ENCODE results near the gene NTSR1. TPM values are rescaled to one million over a fixed set of nuclear protein-coding genes. Genes with fewer than 3 reads are reported as not detected.

NTSR1 gene
- total and polyA plus RNA-seq, 2 donors: 0.09 to 0.14 TPM

DNA sequence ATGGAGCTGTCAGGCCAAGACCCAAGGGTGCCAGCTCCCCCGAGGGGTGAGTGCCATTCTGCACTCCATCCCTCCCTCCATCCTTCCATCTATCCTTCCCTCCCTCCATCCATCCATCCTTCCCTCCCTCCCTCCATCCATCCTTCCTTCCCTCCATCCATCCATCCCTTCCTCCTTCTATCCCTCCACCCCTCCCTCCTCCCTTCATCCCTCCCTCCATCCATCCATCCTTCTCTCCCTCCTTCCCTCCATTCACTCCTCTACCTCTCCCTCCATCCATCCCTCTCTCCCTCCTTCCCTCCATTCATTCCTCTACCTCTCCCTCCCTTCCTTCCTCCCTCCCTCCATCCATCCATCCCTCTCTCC is 46.3 kb downstream of the NTSR1 start:
- no peak overlapping the region for H3K27ac ChIP-seq (ENCODE audit: low read depth in 1 of 2, low read length in 1 of 2)
- no peak for DNase-seq (ENCODE audit: low read depth in 6 of 9, low spot score in 9 of 9)
- WGBS: 100% methylated on average over 1 of the region's 1 CpG
- H3K9me3 ChIP-seq (ENCODE audit: control insufficient read depth in 2 of 2, insufficient read depth in 1 of 2, low read length in 1 of 2): no peaks in the 10 kb centered on the region
- peaks cover 8 to 31% of the 10 kb centered on the region in 2 donors for H3K27me3 ChIP-seq (ENCODE audit: control insufficient read depth in 2 of 2, insufficient read depth in 1 of 2, low read length in 1 of 2)
- H3K4me1 ChIP-seq (ENCODE audit: control insufficient read depth in 2 of 2, insufficient read depth in 2 of 2, low read length in 2 of 2): peaks cover 0 to 2% of the 10 kb centered on the region in 2 donors
- H3K36me3 ChIP-seq (ENCODE audit: control insufficient read depth in 2 of 2, insufficient read depth in 2 of 2, low read length in 1 of 2): no peaks in the 10 kb centered on the region
- H3K4me3 ChIP-seq (ENCODE audit: low read length in 2 of 2): no peak overlapping the region

DNA sequence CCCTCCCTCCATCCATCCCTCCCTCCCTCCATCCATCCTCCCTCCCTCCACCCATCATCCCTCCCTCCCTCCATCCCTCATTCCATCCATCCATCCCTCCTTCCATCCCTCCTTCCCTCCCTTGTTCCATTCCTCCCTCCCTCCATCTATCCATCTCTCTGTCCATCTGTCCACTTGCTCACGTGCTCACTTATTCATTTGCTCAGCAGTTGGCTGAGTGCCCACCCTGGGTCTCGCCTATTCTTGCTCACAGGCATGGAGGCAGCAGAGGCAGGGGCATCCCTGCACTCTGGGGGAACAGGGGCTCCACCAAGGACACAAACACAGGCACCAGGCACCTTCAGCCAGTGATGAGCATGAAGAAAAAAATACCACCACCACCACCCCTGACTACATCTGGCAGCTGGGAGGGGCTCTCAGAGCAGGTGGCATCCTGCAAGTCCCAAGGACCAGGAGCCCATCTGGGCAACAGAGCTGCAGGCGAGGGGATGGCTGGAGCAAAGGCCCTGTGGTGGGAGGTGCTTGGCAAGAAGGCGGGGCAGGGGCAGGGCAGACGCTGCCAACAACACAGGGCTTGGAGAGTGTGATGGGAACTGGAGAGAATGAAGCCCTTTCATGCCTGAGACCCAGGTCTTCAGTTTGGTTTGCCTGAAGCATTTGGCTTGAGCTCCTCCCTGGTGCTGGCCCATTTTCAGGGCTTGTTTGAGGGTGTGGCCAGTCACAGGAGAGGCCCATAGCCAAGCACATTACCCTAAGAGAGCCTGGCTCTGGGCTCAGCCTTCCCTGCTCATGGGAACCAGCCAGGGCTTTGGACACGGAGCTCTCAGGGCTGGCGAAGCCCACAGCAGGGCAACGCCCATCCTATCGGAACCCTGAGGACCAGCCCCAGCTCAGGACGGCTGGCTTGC is 47.4 kb downstream of the NTSR1 start:
- DNase-seq (ENCODE audit: low read depth in 6 of 9, low spot score in 9 of 9): no peak
- Histone ChIP-seq H3K4me1 (ENCODE audit: control insufficient read depth in 2 of 2, insufficient read depth in 2 of 2, low read length in 2 of 2) (peaks cover 0 to 2% of the 10 kb centered on the region in 2 donors), H3K27me3 (ENCODE audit: control insufficient read depth in 2 of 2, insufficient read depth in 1 of 2, low read length in 1 of 2) (peaks cover 8 to 31% of the 10 kb centered on the region in 2 donors), H3K36me3 (ENCODE audit: control insufficient read depth in 2 of 2, insufficient read depth in 2 of 2, low read length in 1 of 2) (no peaks in the 10 kb centered on the region), H3K27ac (ENCODE audit: low read depth in 1 of 2, low read length in 1 of 2) (no peak overlapping the region), H3K4me3 (ENCODE audit: low read length in 2 of 2) (no peak overlapping the region), H3K9me3 (ENCODE audit: control insufficient read depth in 2 of 2, insufficient read depth in 1 of 2, low read length in 1 of 2) (no peaks in the 10 kb centered on the region)
- 74% methylated on average over 10 of the region's 10 CpGs for WGBS

DNA sequence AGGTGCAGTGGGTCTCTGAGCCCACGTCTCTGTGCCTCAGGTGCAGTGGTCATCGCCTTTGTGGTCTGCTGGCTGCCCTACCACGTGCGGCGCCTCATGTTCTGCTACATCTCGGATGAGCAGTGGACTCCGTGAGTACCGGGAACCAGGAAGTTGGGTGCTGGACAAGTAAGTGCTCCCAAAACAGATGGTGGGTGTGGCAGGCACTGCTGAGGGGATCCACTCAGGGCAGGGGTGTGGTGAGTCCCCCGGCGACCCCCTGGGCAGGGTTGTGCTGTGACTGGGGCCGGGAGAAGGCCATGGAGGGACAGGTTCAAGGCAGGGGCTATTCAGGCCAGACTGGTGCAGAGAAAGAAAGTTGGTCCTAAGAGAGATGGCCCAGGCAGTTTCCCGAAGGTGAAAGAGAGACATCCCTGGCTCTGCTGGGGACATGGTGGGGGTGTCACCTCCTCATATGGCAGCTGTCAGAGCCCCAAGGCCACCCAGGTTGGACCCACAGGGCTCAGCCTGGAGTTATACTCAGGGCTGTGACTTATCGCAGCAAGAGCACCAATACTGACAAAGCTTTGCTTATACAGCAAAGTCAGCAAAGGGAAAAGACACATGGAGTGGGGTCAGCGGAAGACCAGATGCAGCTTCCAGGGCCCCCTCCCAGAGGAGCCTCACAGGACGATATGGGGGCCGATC is 49.7 kb downstream of the NTSR1 start:
- DNase-seq (ENCODE audit: low read depth in 6 of 9, low spot score in 9 of 9): no peak
- whole genome bisulfite sequencing: 92% methylated on average over 16 of the region's 16 CpGs
- Histone ChIP-seq H3K4me1 (ENCODE audit: control insufficient read depth in 2 of 2, insufficient read depth in 2 of 2, low read length in 2 of 2) (no peaks in the 10 kb centered on the region), H3K27me3 (ENCODE audit: control insufficient read depth in 2 of 2, insufficient read depth in 1 of 2, low read length in 1 of 2) (peaks cover 0 to 12% of the 10 kb centered on the region in 2 donors), H3K4me3 (ENCODE audit: low read length in 2 of 2) (no peak overlapping the region), H3K27ac (ENCODE audit: low read depth in 1 of 2, low read length in 1 of 2) (no peak overlapping the region), H3K36me3 (ENCODE audit: control insufficient read depth in 2 of 2, insufficient read depth in 2 of 2, low read length in 1 of 2) (no peaks in the 10 kb centered on the region), H3K9me3 (ENCODE audit: control insufficient read depth in 2 of 2, insufficient read depth in 1 of 2, low read length in 1 of 2) (no peaks in the 10 kb centered on the region)

GRCh38 chr20:62759981-62760431 is 51.4 kb downstream of the NTSR1 start:
- H3K4me3 ChIP-seq (ENCODE audit: low read length in 2 of 2): no peak overlapping the region
- DNase-seq (ENCODE audit: low read depth in 6 of 9, low spot score in 9 of 9): no peak
- H3K27me3 ChIP-seq (ENCODE audit: control insufficient read depth in 2 of 2, insufficient read depth in 1 of 2, low read length in 1 of 2): peaks cover 0 to 11% of the 10 kb centered on the region in 2 donors
- H3K4me1 ChIP-seq (ENCODE audit: control insufficient read depth in 2 of 2, insufficient read depth in 2 of 2, low read length in 2 of 2): no peaks in the 10 kb centered on the region
- H3K36me3 ChIP-seq (ENCODE audit: control insufficient read depth in 2 of 2, insufficient read depth in 2 of 2, low read length in 1 of 2): no peaks in the 10 kb centered on the region
- H3K9me3 ChIP-seq (ENCODE audit: control insufficient read depth in 2 of 2, insufficient read depth in 1 of 2, low read length in 1 of 2): no peaks in the 10 kb centered on the region
- H3K27ac ChIP-seq (ENCODE audit: low read depth in 1 of 2, low read length in 1 of 2): no peak overlapping the region
- 95% methylated on average over 20 of the region's 20 CpGs for WGBS

- peaks cover 0 to 13% of the 10 kb centered on the region in 2 donors for H3K27me3 ChIP-seq (ENCODE audit: control insufficient read depth in 2 of 2, insufficient read depth in 1 of 2, low read length in 1 of 2)
- no peak for DNase-seq (ENCODE audit: low read depth in 6 of 9, low spot score in 9 of 9)
Measured at GRCh38 chr20:62760471-62760855, 51.8 kb downstream of the NTSR1 start.

GRCh38 chr20:62760856-62761758 is 52.5 kb downstream of the NTSR1 start:
- no peak for DNase-seq (ENCODE audit: low read depth in 6 of 9, low spot score in 9 of 9)
- no peak overlapping the region for H3K27ac ChIP-seq (ENCODE audit: low read depth in 1 of 2, low read length in 1 of 2)
- no peaks in the 10 kb centered on the region for H3K36me3 ChIP-seq (ENCODE audit: control insufficient read depth in 2 of 2, insufficient read depth in 2 of 2, low read length in 1 of 2)
- WGBS: 91% methylated on average over 26 of the region's 26 CpGs
- H3K4me1 ChIP-seq (ENCODE audit: control insufficient read depth in 2 of 2, insufficient read depth in 2 of 2, low read length in 2 of 2): no peaks in the 10 kb centered on the region
- H3K27me3 ChIP-seq (ENCODE audit: control insufficient read depth in 2 of 2, insufficient read depth in 1 of 2, low read length in 1 of 2): peaks cover 0 to 16% of the 10 kb centered on the region in 2 donors
- no peaks in the 10 kb centered on the region for H3K9me3 ChIP-seq (ENCODE audit: control insufficient read depth in 2 of 2, insufficient read depth in 1 of 2, low read length in 1 of 2)
- H3K4me3 ChIP-seq (ENCODE audit: low read length in 2 of 2): no peak overlapping the region

More at GRCh38 chr20:62760471-62760855, 51.8 kb downstream of the NTSR1 start:
- H3K36me3 ChIP-seq (ENCODE audit: control insufficient read depth in 2 of 2, insufficient read depth in 2 of 2, low read length in 1 of 2): no peaks in the 10 kb centered on the region
- H3K27ac ChIP-seq (ENCODE audit: low read depth in 1 of 2, low read length in 1 of 2): no peak overlapping the region
- no peaks in the 10 kb centered on the region for H3K4me1 ChIP-seq (ENCODE audit: control insufficient read depth in 2 of 2, insufficient read depth in 2 of 2, low read length in 2 of 2)
- no peaks in the 10 kb centered on the region for H3K9me3 ChIP-seq (ENCODE audit: control insufficient read depth in 2 of 2, insufficient read depth in 1 of 2, low read length in 1 of 2)
- WGBS: 96% methylated on average over 11 of the region's 11 CpGs
- no peak overlapping the region for H3K4me3 ChIP-seq (ENCODE audit: low read length in 2 of 2)

- H3K27ac ChIP-seq (ENCODE audit: low read depth in 1 of 2, low read length in 1 of 2): no peak overlapping the region
- H3K4me1 ChIP-seq (ENCODE audit: control insufficient read depth in 2 of 2, insufficient read depth in 2 of 2, low read length in 2 of 2): no peaks in the 10 kb centered on the region
- DNase-seq (ENCODE audit: low read depth in 6 of 9, low spot score in 9 of 9): no peak
- H3K4me3 ChIP-seq (ENCODE audit: low read length in 2 of 2): no peak overlapping the region
- WGBS: 98% methylated on average over 6 of the region's 6 CpGs
- H3K27me3 ChIP-seq (ENCODE audit: control insufficient read depth in 2 of 2, insufficient read depth in 1 of 2, low read length in 1 of 2): peaks cover 0 to 13% of the 10 kb centered on the region in 2 donors
- no peaks in the 10 kb centered on the region for H3K36me3 ChIP-seq (ENCODE audit: control insufficient read depth in 2 of 2, insufficient read depth in 2 of 2, low read length in 1 of 2)
- H3K9me3 ChIP-seq (ENCODE audit: control insufficient read depth in 2 of 2, insufficient read depth in 1 of 2, low read length in 1 of 2): no peaks in the 10 kb centered on the region
Measured at GRCh38 chr20:62761759-62762131, 53.1 kb downstream of the NTSR1 start.

- no peaks in the 10 kb centered on the region for H3K4me1 ChIP-seq (ENCODE audit: control insufficient read depth in 2 of 2, insufficient read depth in 2 of 2, low read length in 2 of 2)
- DNase-seq (ENCODE audit: low read depth in 6 of 9, low spot score in 9 of 9): no peak
- H3K27me3 ChIP-seq (ENCODE audit: control insufficient read depth in 2 of 2, insufficient read depth in 1 of 2, low read length in 1 of 2): peaks cover 0 to 13% of the 10 kb centered on the region in 2 donors
- H3K27ac ChIP-seq (ENCODE audit: low read depth in 1 of 2, low read length in 1 of 2): no peak overlapping the region
- H3K9me3 ChIP-seq (ENCODE audit: control insufficient read depth in 2 of 2, insufficient read depth in 1 of 2, low read length in 1 of 2): no peaks in the 10 kb centered on the region
- no peaks in the 10 kb centered on the region for H3K36me3 ChIP-seq (ENCODE audit: control insufficient read depth in 2 of 2, insufficient read depth in 2 of 2, low read length in 1 of 2)
- H3K4me3 ChIP-seq (ENCODE audit: low read length in 2 of 2): no peak overlapping the region
- 91% methylated on average over 22 of the region's 22 CpGs for WGBS
Measured at GRCh38 chr20:62762376-62762775, 53.7 kb downstream of the NTSR1 start.
